Effector memory CD8-positive, alpha-beta T cell (primary cell): Measurements from ENCODE around the gene IGSF21.
A peak's percentile ranks its signal among the peaks of the same experiment; 100 is the strongest.

Source experiments
- ATAC-seq: fragments of 150-1000 bp; cut with Tn5 transposase; replicated peaks from 2 replicates; pipeline ENCODE4 v1.10.0; 2021; ENCODE audit warnings: mild to moderate bottlenecking, moderate library complexity
- DNase-seq, 3 experiments: peaks; one replicate each; pipeline ENCODE4 v3.0.0; 2021
- H3K27ac Mint-ChIP-seq, 2 donors: one replicate each; pipeline ENCODE4 v1.8.0; 2022; ENCODE audit warnings: mild to moderate bottlenecking in 2 of 2, mixed read lengths in 2 of 2, moderate library complexity in 2 of 2
- H3K27me3 Mint-ChIP-seq, 2 donors: one replicate each; pipeline ENCODE4 v1.8.0; 2022; ENCODE audit warnings: mixed read lengths in 2 of 2
- H3K36me3 Mint-ChIP-seq: one replicate; pipeline ENCODE4 v1.8.0; 2022; ENCODE audit warnings: mild to moderate bottlenecking, moderate library complexity, mixed read lengths; ENCODE audit not compliant: insufficient read depth
- H3K4me1 Mint-ChIP-seq, 2 donors: one replicate each; pipeline ENCODE4 v1.8.0; 2022; ENCODE audit warnings: low read depth in 2 of 2, mixed read lengths in 2 of 2
- H3K4me3 Mint-ChIP-seq, 2 donors: one replicate each; pipeline ENCODE4 v1.8.0; 2022; ENCODE audit warnings: mild to moderate bottlenecking in 2 of 2, mixed read lengths in 2 of 2, moderate library complexity in 2 of 2
- H3K9me3 Mint-ChIP-seq, 2 donors: one replicate each; pipeline ENCODE4 v1.8.0; 2022; ENCODE audit warnings: mixed read lengths in 2 of 2

IGSF21 gene

DNA sequence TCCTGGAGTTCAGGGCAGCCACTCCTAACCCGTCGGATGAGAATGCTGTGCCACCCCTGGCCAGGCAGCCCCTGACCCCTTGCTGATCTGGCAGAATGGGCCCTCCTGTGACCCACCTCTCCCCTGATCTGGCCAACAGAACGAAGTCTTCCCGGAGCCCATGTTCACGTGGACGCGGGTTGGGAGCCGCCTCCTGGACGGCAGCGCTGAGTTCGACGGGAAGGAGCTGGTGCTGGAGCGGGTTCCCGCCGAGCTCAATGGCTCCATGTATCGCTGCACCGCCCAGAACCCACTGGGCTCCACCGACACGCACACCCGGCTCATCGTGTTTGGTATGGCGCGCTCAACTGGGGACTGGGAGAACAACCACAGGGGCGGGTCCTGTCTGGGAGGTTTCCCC is 269.1 kb downstream of the IGSF21 start:
- H3K36me3 Mint-ChIP-seq, result no peaks in the 10 kb centered on the region
- ATAC-seq (no peak), DNase-seq (no peak)
- H3K9me3 Mint-ChIP-seq, result peaks cover 0 to 9% of the 10 kb centered on the region in 2 donors
- no peak overlapping the region for H3K27ac Mint-ChIP-seq
- no peak overlapping the region for H3K4me3 Mint-ChIP-seq
- H3K27me3 Mint-ChIP-seq, result peaks cover 19 to 37% of the 10 kb centered on the region in 2 donors
- no peaks in the 10 kb centered on the region for H3K4me1 Mint-ChIP-seq

DNA sequence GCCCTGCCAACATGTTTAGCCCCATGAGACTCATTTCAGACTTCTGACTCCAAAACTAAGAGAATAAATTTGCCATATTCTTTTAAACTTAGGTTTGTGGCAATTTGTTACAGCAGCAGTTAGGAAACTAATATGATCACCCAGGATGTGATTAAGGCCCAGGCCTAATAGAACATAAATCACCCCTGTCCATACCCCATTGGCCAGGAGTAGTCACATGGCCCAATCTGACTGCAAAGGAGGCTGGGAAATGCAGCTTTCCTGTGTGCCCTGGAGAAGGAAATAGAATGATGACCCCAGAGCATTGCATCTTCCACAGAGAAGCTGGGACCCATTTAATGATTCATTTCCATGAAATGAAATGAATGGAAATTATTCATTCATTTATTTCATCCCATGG is 272.7 kb downstream of the IGSF21 start:
- DNase-seq, result no peak

DNA sequence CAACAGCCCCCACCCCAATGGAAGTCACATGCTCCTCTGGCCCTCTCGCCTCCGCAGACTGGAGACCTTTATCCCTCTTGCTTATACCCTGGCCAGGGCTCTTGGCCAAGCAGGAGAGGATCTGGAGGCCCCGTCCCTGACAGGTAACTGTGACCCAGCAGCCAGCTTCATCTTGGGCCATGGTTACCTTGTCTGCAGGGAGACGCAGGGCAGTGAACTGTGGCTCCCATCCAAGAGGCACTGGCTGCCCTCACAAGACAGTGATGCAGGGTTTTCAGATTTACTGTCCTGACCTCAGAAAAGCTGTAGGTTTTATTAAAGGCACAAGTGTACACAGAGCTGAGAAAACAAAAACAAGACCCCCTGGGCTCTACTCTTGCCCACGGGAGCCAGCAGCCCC is 276.5 kb downstream of the IGSF21 start:
- DNase-seq (no peak), ATAC-seq (no peak)
- Mint-ChIP-seq H3K36me3 (no peaks in the 10 kb centered on the region), H3K27me3 (peaks cover 33 to 45% of the 10 kb centered on the region in 2 donors), H3K9me3 (peaks cover 0 to 3% of the 10 kb centered on the region in 2 donors), H3K4me1 (no peaks in the 10 kb centered on the region), H3K4me3 (no peak overlapping the region), H3K27ac (no peak overlapping the region)

More for the DNA sequence above, 272.7 kb downstream of the IGSF21 start:
- Mint-ChIP-seq H3K4me1 (no peaks in the 10 kb centered on the region), H3K4me3 (no peak overlapping the region), H3K27me3 (peaks cover 29 to 47% of the 10 kb centered on the region in 2 donors), H3K9me3 (peaks cover 0 to 3% of the 10 kb centered on the region in 2 donors), H3K27ac (no peak overlapping the region), H3K36me3 (no peaks in the 10 kb centered on the region)
- ATAC-seq, result no peak

DNA sequence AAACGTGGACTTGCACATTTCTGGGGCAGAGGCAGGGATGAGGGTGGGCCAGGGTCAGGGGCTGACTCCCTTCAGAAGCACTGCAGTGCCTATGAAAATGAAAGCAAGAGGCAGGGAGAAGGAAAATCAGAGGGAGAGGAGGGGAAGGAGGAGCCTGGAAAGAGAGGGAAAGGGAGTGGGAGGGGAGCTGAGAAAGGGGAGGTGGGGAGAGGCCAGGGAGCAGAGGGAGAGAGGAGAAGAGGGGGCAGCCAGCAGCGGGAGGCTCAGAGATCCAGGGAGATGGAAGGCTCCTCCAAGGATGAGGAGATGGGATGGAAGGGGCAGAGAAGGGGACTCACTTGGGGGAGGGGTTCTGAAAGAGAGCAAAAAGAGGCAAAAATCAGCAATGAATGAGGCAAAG is 276.9 kb downstream of the IGSF21 start:
- DNase-seq (no peak), ATAC-seq (no peak)
- Mint-ChIP-seq H3K4me3 (no peak overlapping the region), H3K4me1 (no peaks in the 10 kb centered on the region), H3K27me3 (peaks cover 33 to 45% of the 10 kb centered on the region in 2 donors), H3K9me3 (peaks cover 0 to 3% of the 10 kb centered on the region in 2 donors), H3K27ac (no peak overlapping the region), H3K36me3 (no peaks in the 10 kb centered on the region)

DNA sequence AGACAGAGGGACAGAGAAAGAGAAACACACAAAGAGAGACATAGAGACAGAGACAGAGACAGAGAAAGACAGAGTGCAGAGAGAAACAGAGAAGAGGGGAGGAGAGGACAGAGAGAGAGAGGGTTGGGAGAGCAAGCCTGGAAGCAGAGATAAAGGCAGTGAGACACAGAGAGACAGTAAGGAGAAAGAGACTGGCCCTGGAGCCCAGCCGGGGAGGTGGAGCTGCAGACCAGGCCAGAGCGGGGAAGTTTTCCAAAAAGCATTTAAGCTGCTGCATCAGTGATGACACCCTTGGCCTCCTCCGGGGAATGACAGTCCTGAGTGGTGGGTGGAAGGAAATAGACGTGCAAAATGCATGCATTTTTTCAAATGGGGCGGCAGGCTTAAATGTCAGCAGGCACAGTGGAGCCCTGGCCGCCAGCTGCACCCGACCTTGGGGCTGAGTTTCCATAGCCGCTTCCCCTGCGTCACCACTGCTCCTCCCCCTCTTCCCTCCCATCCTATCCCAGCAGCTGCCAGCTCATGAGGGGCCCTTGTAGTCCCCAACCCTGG is 277.7 kb downstream of the IGSF21 start:
- Mint-ChIP-seq H3K9me3 (no peaks in the 10 kb centered on the region), H3K36me3 (no peaks in the 10 kb centered on the region), H3K27ac (no peak overlapping the region), H3K4me1 (no peaks in the 10 kb centered on the region), H3K27me3 (peaks cover 33 to 45% of the 10 kb centered on the region in 2 donors), H3K4me3 (no peak overlapping the region)
- no peak for ATAC-seq
- DNase-seq, result no peak

DNA sequence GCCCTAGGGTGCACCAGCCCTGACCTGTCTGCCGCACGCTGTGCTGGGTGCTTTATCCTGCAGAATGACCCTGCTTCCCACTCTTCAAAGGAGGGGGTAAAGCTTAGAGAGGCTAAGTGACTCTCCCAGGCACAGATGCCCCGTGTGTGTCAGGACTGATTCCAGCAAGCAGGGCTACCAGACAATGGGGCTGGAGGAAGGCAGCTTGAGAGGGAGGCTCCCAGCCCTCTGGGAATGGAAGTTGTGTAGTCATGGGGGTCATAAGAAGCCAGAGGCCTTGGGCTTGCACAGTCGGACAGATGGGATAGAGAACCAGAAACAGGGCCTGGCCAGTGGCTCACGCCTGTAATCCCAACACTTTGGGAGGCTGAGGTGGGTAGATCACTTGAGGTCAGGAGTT is 279.0 kb downstream of the IGSF21 start:
- H3K27ac Mint-ChIP-seq, result peak overlapping the region in 1 of 2 donors; percentile 61
- DNase-seq (no peak), ATAC-seq (no peak)
- no peaks in the 10 kb centered on the region for H3K9me3 Mint-ChIP-seq
- H3K4me3 Mint-ChIP-seq, result no peak overlapping the region
- H3K27me3 Mint-ChIP-seq, result peaks cover 25 to 37% of the 10 kb centered on the region in 2 donors
- H3K36me3 Mint-ChIP-seq, result no peaks in the 10 kb centered on the region
- H3K4me1 Mint-ChIP-seq, result no peaks in the 10 kb centered on the region

DNA sequence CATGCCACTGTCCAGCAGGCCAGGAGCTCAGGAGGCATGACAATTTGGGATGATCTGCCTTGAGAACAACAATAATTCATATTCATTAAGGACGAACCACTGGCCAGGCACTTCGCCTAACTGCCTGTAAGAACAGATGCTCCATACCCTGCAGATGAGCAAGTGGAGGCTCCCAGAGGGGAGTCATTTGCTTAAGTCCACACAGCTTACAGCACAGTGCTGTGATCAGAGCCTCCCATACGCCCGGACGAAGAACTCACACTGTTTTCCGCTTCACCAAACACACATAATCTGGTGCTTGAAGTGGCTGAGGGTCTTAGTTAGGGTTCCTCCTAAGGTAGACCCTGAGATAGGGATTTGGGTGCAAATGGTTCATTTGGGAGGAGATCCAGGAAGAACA is 279.7 kb downstream of the IGSF21 start:
- no peaks in the 10 kb centered on the region for H3K36me3 Mint-ChIP-seq
- no peak for DNase-seq
- no peaks in the 10 kb centered on the region for H3K4me1 Mint-ChIP-seq

DNA sequence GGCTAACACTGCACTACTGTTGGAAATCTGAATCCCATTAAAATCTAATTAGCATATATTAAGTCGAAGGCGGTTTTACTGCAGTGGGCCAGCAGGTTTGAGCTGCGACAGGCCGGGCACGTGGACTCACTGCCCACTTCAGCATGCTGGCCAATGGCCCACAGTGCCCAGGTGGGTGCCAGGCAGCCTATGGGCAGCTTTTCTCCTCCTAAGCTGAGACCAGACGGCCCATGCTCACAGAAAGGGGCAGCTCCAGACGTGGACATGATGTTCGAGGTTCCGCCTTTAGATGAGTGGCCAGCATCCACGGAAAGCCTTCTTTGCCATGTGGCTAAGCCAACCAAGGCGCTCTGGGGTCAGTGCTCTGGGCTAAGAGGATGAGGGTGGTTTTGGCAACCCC is 283.4 kb downstream of the IGSF21 start:
- Mint-ChIP-seq H3K36me3 (no peaks in the 10 kb centered on the region), H3K27me3 (peaks cover 7 to 30% of the 10 kb centered on the region in 2 donors), H3K9me3 (no peaks in the 10 kb centered on the region), H3K27ac (no peak overlapping the region), H3K4me3 (no peak overlapping the region), H3K4me1 (no peaks in the 10 kb centered on the region)
- no peak for DNase-seq
- ATAC-seq, result no peak

More for the DNA sequence above, 279.7 kb downstream of the IGSF21 start:
- ATAC-seq, result no peak
- H3K27ac Mint-ChIP-seq, result no peak overlapping the region
- no peak overlapping the region for H3K4me3 Mint-ChIP-seq
- peaks cover 21 to 31% of the 10 kb centered on the region in 2 donors for H3K27me3 Mint-ChIP-seq
- no peaks in the 10 kb centered on the region for H3K9me3 Mint-ChIP-seq

DNA sequence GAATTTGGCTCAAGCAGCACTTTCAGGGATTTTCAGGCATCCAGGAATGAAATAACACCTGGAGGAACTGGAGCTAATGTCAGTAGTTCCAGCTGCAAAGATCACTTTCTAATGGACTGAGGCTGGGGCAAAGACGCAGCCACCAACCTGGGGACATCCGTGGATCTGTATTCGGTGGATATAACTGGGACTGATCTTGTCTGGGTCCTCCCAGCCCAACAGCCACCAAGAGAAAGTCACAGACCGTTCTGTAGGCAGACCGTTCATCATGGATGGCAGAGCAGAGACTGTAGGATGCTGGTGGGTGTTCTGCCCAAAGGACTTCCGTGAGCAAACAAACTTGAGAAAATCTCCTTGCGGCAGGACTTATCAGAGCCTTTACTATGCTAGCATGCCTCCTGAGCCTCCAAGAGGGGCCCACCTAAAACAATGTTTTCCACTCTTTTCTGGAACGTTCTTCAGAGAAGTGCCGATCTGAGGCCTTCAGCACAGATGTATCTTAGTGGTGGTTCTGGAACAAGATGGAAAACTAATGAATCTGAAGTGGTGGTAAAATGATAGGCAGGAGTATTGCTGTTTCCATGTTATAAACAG is 287.1 kb downstream of the IGSF21 start:
- peaks cover 15 to 51% of the 10 kb centered on the region in 2 donors for H3K27me3 Mint-ChIP-seq
- H3K27ac Mint-ChIP-seq, result no peak overlapping the region
- no peaks in the 10 kb centered on the region for H3K4me1 Mint-ChIP-seq
- ATAC-seq (no peak), DNase-seq (no peak)
- no peaks in the 10 kb centered on the region for H3K36me3 Mint-ChIP-seq
- no peaks in the 10 kb centered on the region for H3K9me3 Mint-ChIP-seq
- no peak overlapping the region for H3K4me3 Mint-ChIP-seq

DNA sequence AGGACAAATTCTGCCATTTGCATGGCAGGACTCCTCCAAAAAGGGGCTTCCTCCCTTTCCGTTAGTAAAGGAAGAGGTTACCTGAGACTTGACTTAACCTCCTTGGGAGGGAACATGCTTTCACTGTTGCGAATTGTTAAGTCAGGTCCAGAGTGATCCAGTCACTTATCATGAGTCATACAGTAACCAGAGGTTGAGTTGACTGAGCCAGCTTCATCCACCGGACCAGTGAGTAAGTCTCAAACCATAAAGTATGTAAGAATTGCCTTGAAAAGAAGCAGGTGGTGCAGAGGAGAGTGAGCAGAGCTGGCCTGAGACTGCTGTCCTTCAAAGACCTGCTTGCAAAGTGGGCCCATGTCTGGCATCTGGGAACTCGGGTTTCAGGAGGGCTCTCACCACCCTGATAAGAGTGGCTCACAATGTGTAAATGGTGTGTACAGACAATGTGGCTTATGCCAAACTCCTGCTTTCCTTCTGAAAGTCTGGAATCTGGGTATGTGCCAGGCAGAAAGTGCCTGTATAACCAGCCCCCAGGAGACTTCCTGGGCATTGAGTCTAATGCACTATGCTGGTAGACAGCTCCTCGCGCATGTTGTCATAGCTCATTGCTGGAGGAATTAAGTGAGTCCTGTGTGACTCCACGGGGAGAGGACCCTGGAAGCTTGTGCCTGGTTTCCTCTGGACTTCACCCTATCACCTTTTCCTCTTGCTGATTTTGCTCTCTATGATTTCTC is 288.8 kb downstream of the IGSF21 start:
- DNase-seq (no peak), ATAC-seq (no peak)
- Mint-ChIP-seq H3K4me3 (no peak overlapping the region), H3K4me1 (no peaks in the 10 kb centered on the region), H3K36me3 (no peaks in the 10 kb centered on the region), H3K27me3 (peaks cover 22 to 51% of the 10 kb centered on the region in 2 donors), H3K27ac (no peak overlapping the region), H3K9me3 (no peaks in the 10 kb centered on the region)

DNA sequence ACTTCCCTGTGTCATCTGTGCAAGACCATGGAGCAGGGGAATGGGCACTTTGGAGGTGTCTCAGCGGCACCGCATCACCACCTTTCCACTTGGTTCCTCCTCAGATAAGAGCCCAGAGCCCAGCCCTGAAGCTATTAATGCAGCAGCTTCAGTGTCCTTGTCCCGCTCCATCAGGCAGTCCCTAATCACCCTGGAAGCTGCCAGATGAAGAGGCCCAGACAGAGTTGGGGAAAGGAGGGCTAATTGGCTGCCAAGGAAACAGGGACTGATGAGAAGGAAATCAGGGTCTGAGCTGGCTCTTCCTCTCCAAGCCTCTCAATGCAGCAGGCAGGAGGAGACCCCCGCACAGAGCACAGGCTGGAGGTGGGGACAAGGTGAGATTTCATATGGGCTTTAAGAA is 290.0 kb downstream of the IGSF21 start:
- Mint-ChIP-seq H3K27ac (no peak overlapping the region), H3K9me3 (no peaks in the 10 kb centered on the region), H3K27me3 (peaks cover 22 to 51% of the 10 kb centered on the region in 2 donors), H3K36me3 (no peaks in the 10 kb centered on the region), H3K4me3 (no peak overlapping the region), H3K4me1 (no peaks in the 10 kb centered on the region)
- DNase-seq, result no peak
- no peak for ATAC-seq

DNA sequence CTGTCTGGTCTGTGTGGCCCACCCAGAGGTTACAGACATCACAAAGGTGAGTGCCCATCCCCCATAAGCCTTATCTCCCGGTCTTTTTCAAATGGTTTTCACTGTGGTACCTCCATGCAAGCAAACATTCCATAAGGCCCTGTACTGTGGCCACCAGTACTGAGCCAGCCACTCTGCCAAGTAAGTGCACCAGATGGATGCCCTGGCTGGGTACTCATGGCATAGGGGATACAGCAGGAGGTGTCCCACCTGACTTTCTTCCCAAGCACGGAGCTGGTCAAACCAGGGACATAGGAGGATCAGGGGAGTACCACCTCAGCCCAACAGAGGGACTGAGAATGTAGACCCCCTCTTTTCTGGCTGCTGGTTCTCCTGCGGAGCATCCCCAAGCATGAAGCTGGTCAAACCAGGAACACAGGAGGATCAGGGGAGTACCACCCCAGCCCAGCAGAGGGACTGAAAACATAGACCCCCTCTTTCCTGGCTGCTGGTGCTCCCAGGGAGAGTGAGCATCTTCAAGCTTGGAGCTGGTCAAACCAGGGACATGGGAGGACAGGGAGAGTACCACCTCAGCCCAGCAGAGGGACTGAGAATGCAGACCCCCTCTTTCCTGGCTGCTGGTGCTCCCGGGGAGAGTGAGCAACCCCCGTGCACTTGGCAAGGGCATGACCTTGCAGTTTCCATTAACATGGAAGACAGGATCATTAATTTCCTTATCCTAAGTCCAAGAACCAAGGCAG is 291.4 kb downstream of the IGSF21 start:
- no peaks in the 10 kb centered on the region for H3K9me3 Mint-ChIP-seq
- peaks cover 27 to 56% of the 10 kb centered on the region in 2 donors for H3K27me3 Mint-ChIP-seq
- ATAC-seq, result no peak
- H3K4me3 Mint-ChIP-seq, result no peak overlapping the region
- DNase-seq, result no peak
- no peak overlapping the region for H3K27ac Mint-ChIP-seq
- no peaks in the 10 kb centered on the region for H3K36me3 Mint-ChIP-seq
- H3K4me1 Mint-ChIP-seq, result no peaks in the 10 kb centered on the region

DNA sequence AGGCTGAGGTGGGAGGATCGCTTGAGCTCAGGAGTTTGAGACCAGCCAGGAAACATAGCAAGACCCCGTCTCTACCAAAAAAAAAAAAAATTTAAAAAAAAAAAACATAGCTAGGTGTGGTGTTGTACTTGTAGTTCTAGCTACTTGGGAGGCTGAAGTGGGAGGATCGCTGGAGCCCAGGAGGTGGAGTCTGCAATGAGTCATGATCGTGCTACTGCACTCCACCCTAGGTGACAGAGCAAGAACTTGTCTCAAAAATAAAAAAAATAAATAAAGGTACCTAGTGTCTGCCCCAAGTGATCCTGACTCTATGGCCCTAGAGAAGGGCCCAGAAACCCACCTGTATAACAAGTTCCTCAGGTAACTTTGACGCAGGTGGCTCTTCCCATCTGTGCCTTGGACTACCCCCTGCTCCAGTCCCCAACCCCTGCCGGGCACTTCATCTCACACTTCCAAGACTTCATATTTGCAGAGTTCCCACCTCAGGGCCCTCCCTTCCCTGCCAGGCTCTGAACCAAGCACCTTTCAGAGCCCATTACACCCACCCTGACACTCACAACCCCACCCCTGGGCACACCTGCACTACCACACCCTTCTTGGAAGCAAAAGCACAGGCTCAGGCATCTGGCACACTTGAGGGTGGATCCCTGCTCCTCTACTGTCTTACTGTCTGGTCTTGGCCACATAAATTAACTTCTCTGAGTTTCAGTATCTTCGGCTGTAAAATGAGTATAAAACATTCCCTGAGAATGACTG is 292.9 kb downstream of the IGSF21 start:
- Mint-ChIP-seq H3K9me3 (no peaks in the 10 kb centered on the region), H3K4me3 (no peak overlapping the region), H3K27ac (no peak overlapping the region), H3K4me1 (no peaks in the 10 kb centered on the region), H3K36me3 (no peaks in the 10 kb centered on the region), H3K27me3 (peaks cover 38 to 65% of the 10 kb centered on the region in 2 donors)
- no peak for DNase-seq
- no peak for ATAC-seq
